ENCODE data around the gene SLC15A3.
"Not testable (repeated sequence)": the region's sequence is repeated elsewhere in the genome, so short reads cannot be mapped to it uniquely, and the experiment has no call there.

The SLC15A3 gene

DNA sequence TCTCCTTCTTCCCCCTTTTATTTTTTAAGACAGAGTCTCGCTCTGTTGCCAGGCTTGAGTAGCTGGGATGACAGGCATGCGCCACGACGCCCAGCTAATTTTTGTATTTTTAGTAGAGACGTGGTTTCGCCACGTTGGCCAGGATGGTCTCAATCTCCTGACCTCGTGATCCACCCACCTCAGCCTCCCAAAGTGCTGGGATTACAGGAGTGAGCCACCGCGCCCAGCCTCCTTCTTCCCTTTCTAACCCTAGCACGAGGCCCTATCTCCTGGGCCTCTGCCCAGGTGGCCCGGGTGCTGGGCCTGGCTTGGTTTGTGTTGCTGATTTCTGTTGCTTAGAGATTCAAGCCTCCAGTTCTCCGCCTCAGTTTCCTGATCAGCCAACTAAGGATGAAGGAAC is 22.3 kb upstream of the SLC15A3 start:
- DNase-seq: not testable (repeated sequence)

DNA sequence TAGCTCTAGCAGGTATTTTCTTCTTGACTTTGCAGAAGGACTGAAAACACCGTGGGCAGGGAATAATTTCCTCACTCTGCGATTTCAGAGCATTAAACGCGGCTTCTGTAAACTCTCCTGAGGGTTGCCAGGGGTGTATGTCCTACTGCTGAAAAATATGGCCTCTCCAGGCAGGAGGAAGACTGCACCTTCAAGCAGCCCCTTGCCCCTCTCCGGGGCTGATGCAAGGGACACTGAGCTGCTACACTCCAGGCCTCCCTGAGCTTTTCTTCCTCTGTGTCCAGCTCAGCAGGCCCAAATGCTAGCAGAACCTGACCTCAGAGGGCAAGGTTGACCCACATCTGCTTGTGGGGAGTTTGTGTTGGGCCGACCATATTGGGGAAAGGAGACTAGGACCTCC is 21.7 kb upstream of the SLC15A3 start:
- DNase-seq: no peak

DNA sequence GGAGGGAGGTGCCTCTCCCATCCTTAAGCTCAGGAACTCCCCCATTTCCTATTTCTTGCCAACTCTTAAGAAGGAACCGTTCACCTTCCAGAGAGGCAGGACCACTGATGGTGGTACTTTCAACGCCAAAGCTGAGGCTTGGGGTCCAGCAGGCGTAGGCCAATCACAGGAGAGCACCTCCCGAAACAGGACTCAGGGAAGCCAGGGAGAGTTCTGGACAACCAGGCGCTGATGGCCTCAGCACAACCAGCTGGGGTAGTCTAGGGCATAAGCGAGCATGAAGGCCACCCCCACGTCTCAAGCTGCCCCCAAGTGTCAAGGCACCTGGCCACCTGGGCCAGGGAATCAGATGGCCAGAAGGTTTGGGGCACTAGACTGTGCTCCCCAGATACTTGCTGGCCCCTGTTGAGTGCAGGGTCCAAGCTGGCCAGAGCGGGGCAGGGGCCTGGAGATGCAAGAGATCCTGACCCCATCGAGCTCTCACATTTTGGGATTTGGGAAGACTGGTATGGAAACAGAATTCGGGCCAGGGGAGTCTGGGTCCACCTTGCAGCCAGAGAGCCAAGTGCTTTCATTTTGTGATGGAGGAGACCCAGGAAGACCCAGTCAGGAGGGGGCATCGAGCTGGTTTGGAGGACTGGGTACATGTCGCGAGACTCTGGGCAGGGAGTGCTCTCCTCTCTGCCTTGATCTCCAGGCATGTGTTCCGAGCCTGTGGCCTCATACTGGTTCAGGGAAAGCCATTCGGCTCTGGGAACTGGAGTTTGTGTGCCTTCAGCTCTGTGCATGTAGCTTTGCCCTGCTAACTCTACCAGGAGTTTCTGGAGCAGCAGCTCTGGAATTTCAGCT is 20.4 kb upstream of the SLC15A3 start:
- no peak for DNase-seq

DNA sequence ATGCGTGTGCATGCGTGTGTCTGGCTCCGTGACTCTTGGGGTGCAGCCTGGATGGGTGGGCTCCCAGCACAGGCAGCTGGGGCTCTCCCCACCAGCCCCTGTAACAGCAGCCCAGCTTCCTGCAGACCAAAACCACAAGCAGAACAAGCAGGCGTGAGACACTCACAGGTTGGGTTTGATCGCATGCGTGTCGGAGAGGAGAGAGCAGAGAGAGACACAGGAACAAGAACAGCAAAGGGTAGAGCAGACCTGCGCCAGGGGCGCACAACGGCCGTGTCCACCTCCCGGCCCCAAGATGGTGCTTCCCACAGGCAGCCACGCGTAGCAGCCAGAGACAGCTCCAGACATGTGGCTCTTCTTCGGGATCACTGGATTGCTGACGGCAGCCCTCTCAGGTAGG is 19.5 kb upstream of the SLC15A3 start, which contains the start of gene CD6:
Gene CD6 (plus strand): TSS at position 161 of the 400 bp plus-strand sequence. CDS start 186 bp downstream, at position 347.
- no peak for DNase-seq

DNA sequence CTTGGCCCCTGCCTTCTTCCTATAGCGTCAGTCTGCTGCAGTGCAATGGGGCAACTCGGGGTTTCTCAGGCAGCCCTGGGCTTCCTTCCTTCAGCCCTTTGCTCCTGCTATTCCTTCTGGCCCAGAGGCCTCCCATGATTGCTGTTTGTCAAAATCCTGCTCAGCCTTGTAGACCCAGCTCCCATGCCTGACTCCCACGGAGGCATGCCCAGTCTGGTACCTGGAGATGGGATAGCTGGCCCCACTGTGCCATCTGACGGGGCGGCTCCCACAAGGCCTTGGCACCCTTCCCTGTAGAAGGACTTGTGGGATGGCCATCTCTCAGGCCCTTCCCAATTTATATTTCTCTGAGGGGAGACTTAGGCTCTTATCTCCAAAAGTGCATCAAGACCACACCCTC is 18.9 kb upstream of the SLC15A3 start:
- no peak for DNase-seq

DNA sequence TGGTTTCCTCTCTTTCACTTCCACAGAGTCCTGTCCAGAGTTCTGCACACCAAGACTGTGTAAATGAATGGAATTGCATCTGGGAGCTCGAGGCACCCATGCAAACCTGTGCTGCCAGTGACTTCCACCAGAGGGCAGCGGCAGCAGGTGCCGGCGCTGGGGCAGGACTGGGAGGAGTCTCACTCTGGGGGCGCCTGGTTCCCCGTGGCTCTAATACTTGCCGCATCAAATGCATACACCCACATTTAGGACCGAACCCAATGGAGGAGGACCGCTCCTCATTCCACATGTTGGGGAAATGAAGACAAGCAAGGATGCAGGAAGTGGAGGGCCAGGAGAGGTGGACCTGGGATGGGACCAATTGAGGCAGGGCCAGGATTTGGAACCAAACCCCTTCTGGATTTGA is 18.4 kb upstream of the SLC15A3 start:
- no peak for DNase-seq

DNA sequence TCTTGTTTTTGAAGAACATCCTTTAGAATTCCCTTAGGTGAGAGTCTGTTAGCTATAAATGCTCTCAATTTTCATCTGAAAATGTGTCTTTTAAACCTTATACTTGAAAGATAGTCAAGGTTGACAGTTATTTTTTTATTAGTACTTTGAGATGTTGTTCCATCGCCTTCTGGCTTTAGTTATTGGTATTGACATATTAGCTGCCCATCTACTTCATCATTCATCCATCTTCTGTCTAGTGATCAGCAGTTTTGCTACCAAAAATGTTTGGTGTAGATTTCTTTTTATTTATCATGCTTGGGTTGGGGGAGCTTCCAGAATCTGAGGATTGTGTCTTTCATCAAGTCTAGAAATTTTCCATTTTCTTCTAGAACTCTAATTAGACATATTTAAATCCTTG is 16.2 kb upstream of the SLC15A3 start:
- DNase-seq: no peak

DNA sequence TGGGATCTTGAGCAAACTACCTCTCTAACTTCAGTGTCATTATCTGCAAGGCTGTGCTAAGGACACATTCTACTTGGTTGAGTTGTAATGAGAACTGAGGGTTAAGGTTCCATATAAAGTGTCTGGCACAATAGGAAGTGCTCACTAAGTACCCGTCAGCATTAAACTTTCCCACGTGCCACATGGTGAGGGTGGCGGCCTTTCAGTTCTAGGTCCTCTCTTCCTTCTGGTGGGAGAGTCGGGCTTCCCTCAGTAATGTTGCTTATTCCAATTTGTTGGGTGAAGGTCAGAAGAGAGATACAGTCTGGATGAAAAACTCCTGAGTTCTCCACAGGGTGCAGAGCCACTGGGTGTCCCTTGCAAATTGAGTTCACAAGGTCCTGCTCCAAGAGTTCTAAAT is 14.9 kb upstream of the SLC15A3 start:
- no peak for DNase-seq

DNA sequence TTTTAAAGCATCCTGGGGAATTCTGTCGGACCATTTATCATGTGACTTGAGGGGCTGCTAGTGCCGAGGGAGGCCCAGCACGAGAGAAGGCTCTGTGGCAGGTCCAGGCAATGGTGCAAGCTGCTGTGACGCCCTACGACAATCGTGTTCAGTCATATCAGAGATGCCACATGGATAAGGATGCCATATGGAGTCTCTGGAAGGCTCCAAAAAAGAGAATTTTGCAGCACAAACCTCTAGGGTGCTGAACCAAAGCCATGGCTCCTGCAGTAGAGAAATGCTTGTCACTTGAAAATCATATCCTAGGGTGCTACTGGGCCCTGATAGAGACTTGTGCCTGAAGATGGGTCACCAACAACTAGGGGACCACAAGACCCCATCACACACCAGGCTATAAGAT is 12.8 kb upstream of the SLC15A3 start:
- no peak for DNase-seq

DNA sequence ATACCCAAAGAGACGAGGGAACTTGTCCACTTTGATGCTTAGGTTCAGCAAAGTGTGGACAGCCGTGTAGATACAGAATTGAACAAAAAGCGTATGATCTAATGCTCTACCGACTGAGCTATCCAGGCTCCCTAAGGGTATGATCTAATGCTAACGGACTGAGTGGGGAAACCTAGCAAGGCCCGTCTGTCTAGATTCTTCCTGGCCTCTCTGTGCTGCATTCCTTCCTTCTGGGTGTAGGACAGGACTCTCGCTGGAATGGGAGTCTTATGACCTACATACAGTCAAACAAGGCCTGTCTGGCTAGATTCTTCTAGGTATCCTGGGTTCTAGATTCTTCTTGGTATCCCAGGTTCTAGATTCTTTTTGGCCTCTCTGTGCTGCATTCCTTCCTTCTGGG is 8.4 kb upstream of the SLC15A3 start:
- DNase-seq: no peak

DNA sequence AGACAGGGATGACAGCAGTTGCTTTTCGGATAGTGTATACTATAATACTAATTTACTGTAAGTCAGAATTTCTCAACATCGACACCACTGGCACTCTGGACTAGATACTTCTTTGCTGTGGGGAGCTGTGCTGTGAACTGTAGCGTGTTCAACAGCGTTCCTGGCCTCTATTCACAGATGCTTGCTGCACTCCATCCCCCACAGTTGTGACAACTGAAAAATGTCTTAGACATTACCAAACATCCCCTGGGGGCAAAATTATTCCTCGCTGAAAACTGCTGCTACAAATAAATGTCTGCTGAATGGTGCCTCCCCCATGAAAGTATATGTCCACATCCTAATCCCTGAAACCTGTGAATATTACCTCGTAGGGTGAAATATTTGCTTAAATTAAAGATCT is 7.5 kb upstream of the SLC15A3 start:
- DNase-seq: no peak

DNA sequence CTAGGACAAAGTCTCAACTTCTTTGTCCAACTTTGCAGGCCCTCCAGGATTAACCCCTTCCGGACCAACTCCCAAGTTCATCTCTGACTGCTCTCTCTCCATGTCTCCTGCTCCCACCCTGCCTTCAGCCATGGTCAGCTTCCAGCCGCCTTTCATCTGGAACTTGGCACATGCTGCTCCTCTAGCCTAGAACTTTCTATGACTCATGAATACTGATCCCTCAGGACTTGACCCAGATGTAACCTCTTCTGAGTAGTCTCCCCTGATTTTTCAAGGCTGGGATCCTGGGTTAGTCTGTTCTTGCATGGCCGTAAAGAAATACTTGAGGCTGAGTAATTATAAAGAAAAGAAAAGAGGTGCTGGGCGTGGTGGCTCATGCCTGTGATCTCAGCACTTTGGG is 5.2 kb upstream of the SLC15A3 start:
- DNase-seq: no peak

DNA sequence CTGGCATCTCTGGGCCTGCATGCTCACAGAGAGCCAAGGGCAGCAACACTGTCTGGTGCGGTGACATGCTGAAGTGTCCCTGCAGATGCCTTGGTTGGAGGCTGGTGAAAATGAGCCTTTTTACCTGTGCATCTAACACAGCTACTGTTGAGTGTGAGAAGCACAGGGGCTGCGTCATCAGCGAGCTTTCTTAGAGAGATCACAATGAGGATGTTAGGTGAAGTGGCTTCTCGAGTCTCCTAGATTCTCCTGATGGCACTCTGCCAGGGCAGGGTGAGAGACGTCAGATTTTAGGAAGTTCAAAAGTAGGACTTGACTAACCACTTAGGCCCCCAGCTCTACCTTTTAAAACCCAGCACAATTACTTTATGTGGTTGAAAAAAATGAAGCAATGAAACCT is 3.6 kb upstream of the SLC15A3 start:
- DNase-seq: no peak

DNA sequence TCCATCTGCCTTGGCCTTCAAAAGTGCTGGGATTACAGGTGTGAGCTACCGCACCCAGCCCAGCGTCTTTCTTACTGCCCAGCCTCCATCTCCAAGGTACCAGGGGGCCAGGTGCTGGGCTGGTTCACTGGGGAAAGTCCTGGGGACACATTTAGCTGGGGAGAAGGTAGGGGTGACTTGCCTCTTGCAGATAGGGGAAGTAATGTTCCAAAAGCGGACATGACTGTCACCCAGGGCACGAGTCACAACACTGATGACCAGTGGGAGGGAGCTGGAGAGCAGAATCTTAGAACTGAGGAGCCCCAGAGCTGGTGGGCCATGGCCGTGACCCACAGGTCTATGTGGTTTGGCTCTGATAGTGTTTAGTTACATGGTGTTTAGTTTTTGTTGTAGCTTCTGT is 2.4 kb upstream of the SLC15A3 start:
- DNase-seq: no peak

DNA sequence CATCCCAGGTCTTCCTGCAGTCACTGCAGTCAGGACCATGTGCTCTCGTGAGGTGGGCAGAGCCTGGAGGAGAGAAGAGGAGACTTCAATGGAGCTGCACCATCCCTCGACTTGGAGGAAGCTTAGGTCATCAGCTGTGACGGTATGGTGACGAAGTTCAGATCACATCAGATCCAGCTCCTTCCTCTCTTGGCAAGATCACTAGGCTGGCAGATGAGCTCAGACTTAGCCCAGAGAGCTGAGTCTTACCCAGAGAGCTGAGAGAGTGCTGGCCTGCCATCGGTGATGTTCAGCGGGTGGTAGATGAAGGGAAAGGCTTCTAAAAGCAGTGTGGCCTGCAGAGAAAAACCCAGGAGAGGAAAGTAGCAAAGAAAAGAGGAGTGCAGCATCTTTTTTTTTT is 1.8 kb upstream of the SLC15A3 start:
- no peak for DNase-seq

DNA sequence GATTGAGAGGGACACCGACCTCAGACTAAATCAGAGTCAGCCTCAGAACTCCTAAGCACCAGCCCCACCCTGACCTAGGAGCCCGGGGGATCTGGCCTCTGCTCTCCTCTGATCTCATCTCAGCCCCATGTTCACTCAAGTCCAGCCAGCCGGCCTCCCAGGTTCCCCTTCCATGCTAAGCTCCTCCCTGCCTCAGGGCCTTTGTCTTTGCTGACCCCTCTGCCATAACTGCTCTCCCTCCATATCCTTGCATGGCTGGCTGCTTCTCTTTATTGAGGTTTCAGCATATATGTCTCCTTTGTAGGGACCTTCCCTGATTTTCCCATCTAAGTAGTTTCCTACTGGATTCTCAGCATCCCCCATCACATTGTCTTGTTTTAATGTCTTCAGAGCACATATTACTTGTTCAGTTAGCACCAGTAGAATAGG is 780 bp upstream of the SLC15A3 start:
- no peak for DNase-seq

DNA sequence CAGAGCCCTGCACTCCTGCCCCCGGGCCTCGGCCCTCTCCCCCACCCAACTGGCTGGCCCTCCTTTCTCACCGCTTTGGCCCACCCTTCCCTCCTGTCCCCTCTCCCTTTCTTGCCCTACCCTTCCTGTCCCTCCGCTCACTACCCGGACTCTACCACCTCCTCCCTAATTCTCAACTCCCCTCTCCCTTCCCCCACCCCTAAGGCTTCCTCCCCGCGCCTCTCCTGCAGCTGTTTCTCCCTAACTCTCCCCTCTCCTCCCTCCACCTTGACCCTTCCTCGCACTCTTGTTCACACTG is 421 bp downstream of the SLC15A3 start:
- no peak for DNase-seq

DNA sequence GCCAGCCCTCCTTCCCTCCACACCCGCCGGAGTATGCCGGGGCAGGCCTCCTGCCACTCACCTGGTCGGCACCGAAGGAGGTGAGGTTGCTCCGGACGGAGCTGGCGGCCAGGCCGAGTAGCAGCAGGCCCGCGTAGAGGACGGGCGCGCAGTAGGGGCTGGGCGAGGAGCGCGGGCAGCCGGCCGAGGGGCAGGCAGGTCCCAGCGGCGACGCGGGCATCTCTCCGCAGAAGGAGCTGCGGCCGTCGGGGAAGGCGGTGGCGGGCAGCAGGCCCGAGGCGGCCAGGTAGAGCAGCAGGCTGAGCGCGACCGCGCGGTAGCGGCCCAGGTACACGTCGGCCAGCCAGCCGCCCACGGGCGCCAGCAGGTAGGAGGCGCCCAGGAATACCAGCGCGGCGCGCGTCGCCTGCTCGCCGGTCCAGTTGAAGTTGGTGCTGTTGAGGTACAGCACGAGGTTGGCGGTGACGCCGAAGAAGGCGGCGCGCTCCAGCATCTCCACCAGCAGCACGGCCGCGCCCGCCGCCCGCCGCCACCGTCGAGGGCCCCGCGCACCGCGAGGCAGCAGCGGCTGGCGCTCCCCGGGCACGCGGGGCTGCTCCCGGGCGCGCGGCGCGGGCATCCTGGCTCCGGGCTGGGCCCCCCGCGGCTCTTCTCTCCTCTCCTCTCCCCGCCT is 907 bp downstream of the SLC15A3 start:
- DNase-seq: no peak

DNA sequence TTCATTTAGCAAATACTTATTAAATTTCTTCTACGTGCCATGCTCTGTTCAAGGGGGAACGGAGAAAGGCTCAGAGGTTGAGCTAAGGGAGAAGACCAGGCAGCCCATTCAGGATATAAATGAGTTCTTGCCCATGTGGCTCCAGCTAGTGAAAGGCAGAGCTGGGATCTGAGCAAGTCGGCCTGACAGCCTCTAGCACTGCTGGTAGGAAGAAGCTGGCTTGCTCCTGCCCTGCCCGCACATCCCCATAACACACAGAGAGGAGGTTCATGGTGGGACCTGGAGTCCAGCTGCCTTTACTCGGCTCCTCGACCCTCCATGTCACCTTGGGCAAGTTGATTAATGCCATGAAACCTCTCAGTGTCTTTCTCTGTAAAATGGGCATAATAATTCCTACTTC is 2.0 kb downstream of the SLC15A3 start:
- DNase-seq: no peak

DNA sequence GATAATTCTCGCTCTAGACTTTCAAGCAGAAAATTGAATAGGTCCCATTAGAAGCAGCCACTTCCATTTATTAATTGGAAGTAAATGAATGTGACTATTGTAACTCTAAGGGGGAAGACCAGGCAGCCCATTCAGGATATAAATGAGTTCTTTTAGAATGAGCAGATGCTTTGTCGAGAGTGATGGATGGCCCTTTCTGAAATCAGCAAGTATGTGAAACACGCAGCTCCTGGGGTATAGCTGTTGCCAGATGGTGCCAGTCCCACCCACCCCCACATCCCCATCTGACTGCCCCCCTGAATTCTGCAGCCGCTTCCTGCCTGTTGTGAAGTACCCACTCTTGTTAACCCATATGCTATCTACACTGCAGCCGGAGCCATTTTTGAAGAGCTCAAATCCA is 3.7 kb downstream of the SLC15A3 start:
- DNase-seq: no peak

DNA sequence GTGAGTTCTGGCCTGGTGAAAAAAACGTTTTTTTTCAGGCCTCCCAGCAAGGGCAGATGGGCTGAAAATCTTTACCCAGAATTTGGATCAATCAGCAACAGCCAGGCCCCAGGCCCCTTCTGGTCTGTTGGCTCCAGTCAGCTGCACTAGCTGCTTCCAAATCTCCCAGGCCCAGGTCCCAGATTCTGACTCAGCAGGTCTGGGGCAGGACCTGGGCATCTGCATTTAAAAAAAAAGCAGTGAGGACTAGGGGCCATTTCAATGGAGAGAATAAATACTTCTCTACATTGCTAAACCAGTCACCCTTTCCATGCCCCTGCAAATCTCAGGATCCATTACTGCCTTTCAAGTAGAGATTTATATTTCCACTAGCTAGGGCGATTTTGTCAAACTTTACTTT is 4.3 kb downstream of the SLC15A3 start:
- no peak for DNase-seq

DNA sequence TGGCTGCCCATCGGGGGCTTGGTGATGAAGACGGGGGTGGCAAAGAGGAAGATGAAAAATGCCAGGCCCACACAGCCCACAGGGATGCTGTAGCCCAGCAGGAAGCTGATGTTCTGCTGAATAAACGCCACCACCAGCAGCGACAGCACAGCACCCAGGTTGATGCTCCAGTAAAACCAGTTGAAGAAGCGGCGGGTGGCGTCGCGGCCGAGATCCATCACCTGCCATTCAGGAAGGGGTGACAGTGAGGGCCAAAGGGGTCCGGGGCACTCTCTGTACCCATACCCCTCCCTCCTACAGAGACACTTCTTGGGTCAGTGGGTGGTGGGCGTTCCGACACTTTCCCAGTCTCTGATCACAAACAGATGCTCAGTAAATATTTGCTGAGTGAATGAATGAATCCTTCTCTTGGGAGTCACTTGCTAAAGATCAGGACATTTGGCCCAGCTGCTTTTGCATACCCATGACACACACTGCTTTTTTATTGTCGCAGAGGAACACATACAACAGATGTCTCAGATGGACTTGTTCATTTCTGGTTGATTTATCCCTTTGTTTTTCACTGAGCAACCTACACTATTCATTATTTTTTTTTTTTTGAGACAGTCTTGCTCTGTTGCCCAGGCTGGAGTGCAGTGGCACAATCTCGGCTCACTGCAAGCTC is 5.2 kb downstream of the SLC15A3 start:
- no peak for DNase-seq

DNA sequence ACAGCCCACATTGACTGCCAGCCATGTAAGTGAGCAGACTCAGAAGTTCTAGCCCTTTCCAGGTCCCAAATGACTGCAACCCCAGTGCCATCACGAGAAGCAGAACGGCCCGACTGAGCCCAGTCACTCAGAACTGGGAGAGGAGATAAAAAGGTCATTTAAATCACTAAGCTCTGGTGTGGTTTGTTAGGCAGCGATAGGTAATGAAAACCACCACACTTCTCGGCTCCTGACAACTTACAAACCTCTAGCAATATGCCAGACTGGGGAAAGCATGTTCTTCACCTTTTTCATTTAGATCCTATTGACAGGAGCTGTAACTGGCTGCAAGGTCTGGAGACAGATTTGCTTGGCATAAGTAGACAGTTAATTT is 6.7 kb downstream of the SLC15A3 start:
- no peak for DNase-seq

Measured in NCI-H510A (cell line).